GM12874 (cell line): Measurements from ENCODE around the gene KLF16.
A peak's percentile ranks its signal among the peaks of the same experiment; 100 is the strongest.

Source experiments
- TF ChIP-seq, protein P1 (sequence below): IDR thresholded peaks from 2 replicates; pipeline ENCODE4 v1.5.1; 2011; ENCODE audit warnings: low read depth, mild to moderate bottlenecking, control low read depth, low read length, moderate library complexity; ENCODE audit not compliant: insufficient read depth

The KLF16 gene

GRCh38 chr19:1866693-1867348, 3.4 kb upstream of the KLF16 start:
- TF ChIP-seq, protein P1, sequence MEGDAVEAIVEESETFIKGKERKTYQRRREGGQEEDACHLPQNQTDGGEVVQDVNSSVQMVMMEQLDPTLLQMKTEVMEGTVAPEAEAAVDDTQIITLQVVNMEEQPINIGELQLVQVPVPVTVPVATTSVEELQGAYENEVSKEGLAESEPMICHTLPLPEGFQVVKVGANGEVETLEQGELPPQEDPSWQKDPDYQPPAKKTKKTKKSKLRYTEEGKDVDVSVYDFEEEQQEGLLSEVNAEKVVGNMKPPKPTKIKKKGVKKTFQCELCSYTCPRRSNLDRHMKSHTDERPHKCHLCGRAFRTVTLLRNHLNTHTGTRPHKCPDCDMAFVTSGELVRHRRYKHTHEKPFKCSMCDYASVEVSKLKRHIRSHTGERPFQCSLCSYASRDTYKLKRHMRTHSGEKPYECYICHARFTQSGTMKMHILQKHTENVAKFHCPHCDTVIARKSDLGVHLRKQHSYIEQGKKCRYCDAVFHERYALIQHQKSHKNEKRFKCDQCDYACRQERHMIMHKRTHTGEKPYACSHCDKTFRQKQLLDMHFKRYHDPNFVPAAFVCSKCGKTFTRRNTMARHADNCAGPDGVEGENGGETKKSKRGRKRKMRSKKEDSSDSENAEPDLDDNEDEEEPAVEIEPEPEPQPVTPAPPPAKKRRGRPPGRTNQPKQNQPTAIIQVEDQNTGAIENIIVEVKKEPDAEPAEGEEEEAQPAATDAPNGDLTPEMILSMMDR, result no peak

GRCh38 chr19:1865172-1866010, 2.0 kb upstream of the KLF16 start:
- TF ChIP-seq, protein P1, result no peak

- TF ChIP-seq, protein P1, result peak; percentile 92
These were observed 1.2 kb upstream of the KLF16 start for GRCh38 chr19:1864480-1865171.

GRCh38 chr19:1863638-1864479, 480 bp upstream of the KLF16 start:
- TF ChIP-seq, protein P1, result no peak

DNA sequence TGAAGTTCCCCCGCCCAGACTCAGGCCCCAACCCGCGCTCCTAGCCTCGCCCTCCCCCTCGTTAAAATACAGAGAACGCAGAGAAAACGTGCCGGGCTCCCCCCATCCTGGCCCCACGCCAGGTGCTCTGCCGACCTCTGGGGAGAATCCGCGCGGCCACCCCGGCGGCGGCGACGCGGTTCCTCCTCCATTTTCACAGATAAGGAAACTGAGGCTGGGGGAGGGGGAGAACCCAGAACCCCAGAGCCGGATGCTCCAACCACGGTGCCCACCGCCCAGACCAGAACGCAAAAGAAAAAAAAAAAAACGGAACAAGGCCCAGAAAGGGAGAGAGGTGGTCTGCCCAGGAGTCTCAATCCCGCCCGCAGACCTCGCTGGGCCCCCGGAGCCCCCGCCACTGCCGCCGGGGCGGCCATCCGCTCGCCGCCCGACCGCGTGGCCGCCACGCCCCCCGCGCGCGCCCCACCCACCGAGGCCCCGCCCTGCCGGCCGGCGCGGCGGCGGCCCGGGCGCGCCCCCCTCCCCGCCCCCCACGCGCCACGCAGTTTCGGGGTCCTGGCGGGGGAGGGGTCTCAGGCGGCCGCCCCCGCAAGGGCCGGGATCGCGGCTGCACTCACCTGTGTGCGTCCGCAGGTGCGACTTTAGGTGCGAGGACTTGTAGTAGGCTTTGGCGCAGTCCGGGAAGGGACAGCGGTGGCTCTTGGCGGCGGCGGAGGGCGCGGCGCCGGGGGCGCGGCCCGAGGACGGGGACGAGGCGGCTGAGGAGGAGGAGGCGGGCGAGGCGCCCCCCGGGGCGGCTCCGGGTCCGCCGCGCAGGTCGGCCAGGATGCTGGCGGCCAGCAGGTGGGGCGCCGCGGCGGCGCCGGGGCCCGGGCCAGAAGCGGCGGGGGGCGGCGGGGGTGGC, 703 bp downstream of the KLF16 start:
- TF ChIP-seq, protein P1, result no peak

DNA sequence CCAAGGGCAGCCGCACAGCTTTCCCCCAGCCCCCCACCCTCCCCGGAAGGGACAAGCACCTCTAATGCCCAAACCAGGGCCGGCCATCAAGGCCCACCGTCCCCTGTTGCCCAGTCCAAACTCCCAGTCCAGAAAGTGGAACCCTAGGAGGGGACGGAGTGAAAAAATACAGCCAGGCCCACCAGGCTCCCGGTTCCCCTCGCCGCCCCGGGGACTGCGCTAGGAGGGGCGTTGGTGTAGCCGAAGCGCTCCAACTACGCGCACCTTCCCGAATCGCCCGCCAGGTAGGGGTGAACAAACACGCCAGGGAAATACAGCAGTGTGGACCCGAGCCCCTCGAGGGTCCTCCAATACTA, 1.3 kb downstream of the KLF16 start:
- TF ChIP-seq, protein P1, result no peak
